Muscle layer of duodenum (tissue), 2 donors: ENCODE results near the gene UBXN11.

ENCODE experiments used
- H3K27ac ChIP-seq: one replicate; pipeline ENCODE4 v1.7.0; 2013; ENCODE audit warnings: mild to moderate bottlenecking, low read length
- H3K27me3 ChIP-seq: one replicate; pipeline ENCODE4 v1.7.0; 2013; ENCODE audit warnings: low read depth, mild to moderate bottlenecking, control low read depth, low read length
- H3K36me3 ChIP-seq, 2 donors: one replicate each; pipeline ENCODE4 v1.7.0; 2013; ENCODE audit warnings: low read length in 2 of 2, control low read depth in 1 of 2, mild to moderate bottlenecking in 1 of 2; ENCODE audit not compliant: insufficient read depth in 2 of 2, control insufficient read depth in 1 of 2
- H3K4me1 ChIP-seq, 2 donors: one replicate each; pipeline ENCODE4 v1.7.0; 2013; ENCODE audit warnings: low read length in 2 of 2, mild to moderate bottlenecking in 2 of 2, control low read depth in 1 of 2, moderate library complexity in 1 of 2; ENCODE audit not compliant: insufficient read depth in 2 of 2, control insufficient read depth in 1 of 2
- H3K4me3 ChIP-seq, 2 donors: one replicate each; pipeline ENCODE4 v1.7.0; 2013; ENCODE audit warnings: low read length in 2 of 2, low read depth in 1 of 2, mild to moderate bottlenecking in 1 of 2
- H3K9me3 ChIP-seq, 2 donors: one replicate each; pipeline ENCODE4 v1.7.0; 2013; ENCODE audit warnings: low read length in 2 of 2, control low read depth in 1 of 2, mild to moderate bottlenecking in 1 of 2; ENCODE audit not compliant: control insufficient read depth in 1 of 2
- donor health status: healthy.

The UBXN11 gene

GRCh38 chr1:26275580-26276431 is 30.6 kb downstream of the UBXN11 start:
- peak overlapping the region; percentile 87 for H3K27ac ChIP-seq
- H3K4me3 ChIP-seq: no peak overlapping the region
- no peaks in the 10 kb centered on the region for H3K9me3 ChIP-seq
- peaks cover 2 to 4% of the 10 kb centered on the region in 2 donors for H3K36me3 ChIP-seq
- H3K4me1 ChIP-seq: peaks cover 35 to 41% of the 10 kb centered on the region in 2 donors
- H3K27me3 ChIP-seq: no peaks in the 10 kb centered on the region

DNA sequence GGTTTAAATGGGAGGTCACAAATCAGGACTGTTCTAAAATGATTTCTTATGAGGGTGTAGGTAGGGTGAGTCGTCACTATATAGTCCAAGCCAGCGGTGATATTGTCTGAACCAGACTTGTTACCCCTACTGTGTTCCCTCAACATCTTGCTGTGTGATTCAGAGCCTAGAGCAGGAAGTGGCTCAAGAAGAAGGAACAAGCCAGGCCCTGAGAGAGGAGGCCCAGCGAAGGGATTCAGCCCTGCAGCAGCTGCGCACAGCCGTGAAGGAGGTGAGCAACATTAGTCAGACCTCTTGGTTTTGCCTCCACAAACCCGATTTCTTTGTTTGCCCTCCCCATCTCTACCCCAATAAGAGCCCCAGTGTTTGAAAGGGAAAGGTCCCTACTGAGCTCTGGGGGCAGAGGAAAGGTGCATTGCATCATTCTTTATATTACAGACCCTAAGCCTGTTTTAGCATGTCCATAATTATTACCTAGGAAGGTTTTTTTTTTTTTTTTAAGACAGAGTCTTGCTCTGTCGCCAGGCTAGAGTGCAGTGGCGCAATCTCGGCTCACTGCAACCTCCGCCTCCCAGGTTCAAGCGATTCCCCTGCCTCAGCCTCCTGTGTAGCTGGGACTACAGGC is 31.5 kb downstream of the UBXN11 start:
- H3K9me3 ChIP-seq: no peaks in the 10 kb centered on the region
- H3K27me3 ChIP-seq: no peaks in the 10 kb centered on the region
- peaks cover 4 to 8% of the 10 kb centered on the region in 2 donors for H3K36me3 ChIP-seq
- no peak overlapping the region for H3K27ac ChIP-seq
- peaks cover 35% of the 10 kb centered on the region in 2 donors for H3K4me1 ChIP-seq
- no peak overlapping the region for H3K4me3 ChIP-seq

DNA sequence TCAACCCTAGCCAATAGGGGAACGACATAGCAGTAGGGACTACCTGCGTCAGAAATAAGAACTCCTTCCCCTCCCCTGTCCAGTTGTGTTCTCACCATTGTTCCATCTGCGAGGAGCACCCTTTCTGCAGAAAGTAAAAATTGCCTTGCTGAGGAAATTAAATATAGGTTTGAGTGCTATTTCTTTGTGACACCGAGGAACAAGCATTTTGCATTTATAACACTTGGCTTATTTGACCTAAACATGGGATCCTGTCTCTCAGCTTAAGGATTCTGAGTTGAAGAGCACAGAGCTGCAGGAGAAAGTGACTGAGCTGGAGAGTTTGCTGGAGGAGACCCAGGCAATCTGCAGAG is 37.3 kb downstream of the UBXN11 start:
- H3K4me3 ChIP-seq: no peak overlapping the region
- H3K36me3 ChIP-seq: peaks cover 0 to 26% of the 10 kb centered on the region in 2 donors
- H3K27me3 ChIP-seq: no peaks in the 10 kb centered on the region
- H3K9me3 ChIP-seq: no peaks in the 10 kb centered on the region
- H3K27ac ChIP-seq: no peak overlapping the region
- H3K4me1 ChIP-seq: no peaks in the 10 kb centered on the region

GRCh38 chr1:26268290-26269197 is 37.9 kb downstream of the UBXN11 start:
- Histone ChIP-seq H3K4me1 (no peaks in the 10 kb centered on the region), H3K27me3 (no peaks in the 10 kb centered on the region), H3K9me3 (no peaks in the 10 kb centered on the region), H3K36me3 (peaks cover 4 to 26% of the 10 kb centered on the region in 2 donors), H3K27ac (no peak overlapping the region), H3K4me3 (no peak overlapping the region)

- peaks cover 5 to 22% of the 10 kb centered on the region in 2 donors for H3K36me3 ChIP-seq
- no peaks in the 10 kb centered on the region for H3K9me3 ChIP-seq
- H3K27me3 ChIP-seq: no peaks in the 10 kb centered on the region
- H3K27ac ChIP-seq: no peak overlapping the region
- no peaks in the 10 kb centered on the region for H3K4me1 ChIP-seq
- no peak overlapping the region for H3K4me3 ChIP-seq
These were observed 41.0 kb downstream of the UBXN11 start for GRCh38 chr1:26265405-26265804.

DNA sequence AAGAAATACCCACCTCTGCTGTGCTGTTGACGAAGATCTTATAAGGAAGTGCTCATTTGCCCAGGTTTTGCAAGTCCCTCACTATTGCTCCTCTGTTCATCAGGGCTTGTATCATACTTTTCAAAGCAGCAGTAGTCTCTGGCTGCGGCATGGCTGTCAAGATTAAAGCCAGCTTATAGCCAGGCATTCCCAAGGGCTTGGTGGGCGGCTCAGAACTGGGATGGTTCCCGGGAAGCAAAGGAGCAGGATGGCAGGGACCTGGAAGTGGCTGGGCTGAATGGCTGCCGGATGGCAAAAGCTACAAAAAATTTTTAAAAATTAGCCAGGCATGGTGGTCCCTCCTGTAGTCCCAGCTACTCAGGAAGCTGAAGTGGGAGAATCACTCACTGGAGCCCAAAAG is 43.2 kb downstream of the UBXN11 start:
- Histone ChIP-seq H3K9me3 (no peaks in the 10 kb centered on the region), H3K27ac (no peak overlapping the region), H3K36me3 (peaks cover 11 to 21% of the 10 kb centered on the region in 2 donors), H3K27me3 (no peaks in the 10 kb centered on the region), H3K4me1 (no peaks in the 10 kb centered on the region), H3K4me3 (no peak overlapping the region)

DNA sequence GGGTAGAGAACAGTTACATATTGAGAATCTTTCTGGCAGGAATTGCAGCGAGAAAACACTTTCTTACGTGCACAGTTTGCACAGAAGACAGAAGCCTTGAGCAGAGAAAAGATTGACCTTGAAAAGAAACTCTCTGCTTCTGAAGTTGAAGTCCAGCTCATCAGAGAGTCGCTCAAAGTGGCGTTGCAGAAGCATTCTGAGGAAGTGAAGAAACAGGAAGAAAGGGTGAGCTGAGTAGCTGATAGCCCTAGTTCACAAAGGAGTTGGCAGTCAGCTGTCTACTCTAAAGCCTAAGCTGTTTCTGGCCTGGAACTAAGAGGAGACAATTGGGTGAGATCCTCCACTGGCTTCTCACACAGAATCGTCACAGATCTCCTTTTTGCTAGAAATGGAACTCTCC is 46.9 kb downstream of the UBXN11 start:
- H3K27ac ChIP-seq: no peak overlapping the region
- no peak overlapping the region for H3K4me3 ChIP-seq
- no peaks in the 10 kb centered on the region for H3K9me3 ChIP-seq
- no peaks in the 10 kb centered on the region for H3K4me1 ChIP-seq
- H3K36me3 ChIP-seq: peaks cover 31 to 36% of the 10 kb centered on the region in 2 donors
- no peaks in the 10 kb centered on the region for H3K27me3 ChIP-seq

DNA sequence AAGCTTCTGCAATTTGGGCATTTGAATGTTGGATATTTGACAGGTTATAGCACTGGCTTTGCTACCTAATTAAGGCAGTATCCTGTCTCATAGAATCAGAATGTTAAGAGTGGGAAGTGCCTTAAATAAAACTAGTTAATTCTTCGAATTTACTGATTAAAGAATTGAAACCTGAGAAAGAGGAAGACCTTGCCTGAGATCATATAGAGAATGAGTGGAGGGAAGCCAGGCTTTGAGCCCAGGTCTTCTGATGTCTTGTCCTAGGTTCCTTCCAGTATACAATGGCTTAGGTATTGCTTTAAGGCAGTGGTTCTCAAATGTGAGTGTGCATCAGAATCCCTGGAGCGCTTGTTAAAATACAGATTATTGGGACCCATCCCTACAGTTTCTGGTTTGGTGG is 47.4 kb downstream of the UBXN11 start:
- Histone ChIP-seq H3K27ac (no peak overlapping the region), H3K9me3 (no peaks in the 10 kb centered on the region)

DNA sequence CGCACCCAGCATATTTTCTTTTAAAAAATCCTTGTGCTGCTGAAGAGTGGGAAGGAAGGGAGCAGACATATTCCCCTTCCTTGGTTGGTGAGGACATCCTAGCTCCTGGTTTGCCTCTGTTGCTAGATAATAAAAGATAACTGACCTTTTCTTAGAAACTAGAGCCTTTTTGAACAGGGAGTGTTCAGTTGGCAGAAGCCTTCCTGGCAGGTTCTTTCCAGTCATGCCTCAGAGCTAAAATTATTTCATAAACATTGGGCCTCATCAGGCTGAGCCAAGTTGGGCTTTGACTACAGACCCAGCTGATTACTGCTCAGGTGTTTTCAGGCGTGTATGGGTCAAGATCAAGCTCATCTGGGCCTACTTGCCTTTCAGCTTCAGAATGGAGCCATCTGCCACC is 49.2 kb downstream of the UBXN11 start:
- no peak overlapping the region for H3K27ac ChIP-seq
- H3K9me3 ChIP-seq: no peaks in the 10 kb centered on the region
- H3K36me3 ChIP-seq: peaks cover 25 to 36% of the 10 kb centered on the region in 2 donors
- H3K27me3 ChIP-seq: no peaks in the 10 kb centered on the region
- no peak overlapping the region for H3K4me3 ChIP-seq
- no peaks in the 10 kb centered on the region for H3K4me1 ChIP-seq

More for the DNA sequence above, 47.4 kb downstream of the UBXN11 start:
- Histone ChIP-seq H3K27me3 (no peaks in the 10 kb centered on the region), H3K4me1 (no peaks in the 10 kb centered on the region), H3K36me3 (peaks cover 31 to 36% of the 10 kb centered on the region in 2 donors), H3K4me3 (no peak overlapping the region)

DNA sequence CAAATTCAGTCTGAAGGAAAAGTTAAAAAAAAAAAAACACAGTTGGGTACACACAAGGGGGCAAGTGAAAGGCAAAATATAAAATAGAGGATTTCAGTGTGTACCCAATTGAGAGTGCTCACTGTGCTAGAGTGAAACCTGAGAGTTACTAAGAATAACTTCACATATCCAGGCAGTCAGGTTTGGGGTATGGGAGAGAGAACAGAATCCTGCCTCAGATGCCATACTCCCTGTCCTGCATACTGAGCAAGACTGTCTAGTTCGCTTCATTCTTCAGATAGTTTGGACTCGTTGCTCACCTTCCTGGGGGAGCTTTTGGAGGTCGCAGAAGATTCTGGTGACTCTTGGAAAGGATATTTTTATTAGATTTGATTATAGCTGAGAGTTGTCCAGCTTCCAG is 52.0 kb downstream of the UBXN11 start:
- Histone ChIP-seq H3K4me1 (no peaks in the 10 kb centered on the region), H3K27ac (no peak overlapping the region), H3K4me3 (no peak overlapping the region), H3K36me3 (peaks cover 22 to 34% of the 10 kb centered on the region in 2 donors), H3K9me3 (no peaks in the 10 kb centered on the region), H3K27me3 (no peaks in the 10 kb centered on the region)

GRCh38 chr1:26252718-26253117 is 53.7 kb downstream of the UBXN11 start:
- Histone ChIP-seq H3K27me3 (no peaks in the 10 kb centered on the region), H3K36me3 (peaks cover 15 to 21% of the 10 kb centered on the region in 2 donors), H3K27ac (no peak overlapping the region), H3K9me3 (no peaks in the 10 kb centered on the region), H3K4me1 (no peaks in the 10 kb centered on the region), H3K4me3 (no peak overlapping the region)
